Measurements from ENCODE around the gene ANKLE1.

Gene ANKLE1

DNA sequence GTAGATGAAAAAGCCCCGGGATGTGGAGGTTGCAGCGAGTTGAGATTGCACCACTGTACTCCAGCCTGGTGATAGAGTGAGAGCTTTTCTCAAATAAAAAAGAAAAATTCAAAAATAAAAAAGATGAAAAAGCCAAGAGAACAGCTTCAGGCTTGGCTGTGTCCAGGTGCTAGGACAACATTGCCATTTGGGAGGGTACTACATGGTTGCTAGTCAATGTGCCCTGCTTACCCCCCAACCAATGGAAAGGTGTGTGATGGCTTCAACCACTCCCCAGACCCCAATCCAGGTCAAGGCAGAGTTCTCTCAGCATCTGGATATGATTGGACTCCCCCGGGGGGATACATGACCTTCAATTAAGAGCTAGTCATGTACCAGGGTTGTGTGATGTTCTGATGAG, 2.3 kb upstream of the ANKLE1 start:
- no peak for ATAC-seq
- TF ChIP-seq TCF4 (CRISPR knock-in tag; IDR thresholded peaks at IDR 0.05; ENCODE audit: borderline replicate concordance) (no peak), ZNF70 (CRISPR knock-in tag; IDR thresholded peaks at IDR 0.05) (no peak), PPARA (CRISPR knock-in tag; IDR thresholded peaks at IDR 0.05; ENCODE audit: borderline replicate concordance) (no peak), ZC3H10 (CRISPR knock-in tag; IDR thresholded peaks at IDR 0.05) (no peak), ISL1 (CRISPR knock-in tag; IDR thresholded peaks at IDR 0.05) (no peak), ZNF8 (CRISPR knock-in tag; IDR thresholded peaks at IDR 0.05) (no peak), TOX (CRISPR knock-in tag; IDR thresholded peaks at IDR 0.05; ENCODE audit: borderline replicate concordance) (no peak), BACH2 (CRISPR knock-in tag; IDR thresholded peaks at IDR 0.05; ENCODE audit: borderline replicate concordance) (no peak), GLIS3 (CRISPR knock-in tag; IDR thresholded peaks at IDR 0.05) (no peak)
- TF ChIP-seq, protein P1, sequence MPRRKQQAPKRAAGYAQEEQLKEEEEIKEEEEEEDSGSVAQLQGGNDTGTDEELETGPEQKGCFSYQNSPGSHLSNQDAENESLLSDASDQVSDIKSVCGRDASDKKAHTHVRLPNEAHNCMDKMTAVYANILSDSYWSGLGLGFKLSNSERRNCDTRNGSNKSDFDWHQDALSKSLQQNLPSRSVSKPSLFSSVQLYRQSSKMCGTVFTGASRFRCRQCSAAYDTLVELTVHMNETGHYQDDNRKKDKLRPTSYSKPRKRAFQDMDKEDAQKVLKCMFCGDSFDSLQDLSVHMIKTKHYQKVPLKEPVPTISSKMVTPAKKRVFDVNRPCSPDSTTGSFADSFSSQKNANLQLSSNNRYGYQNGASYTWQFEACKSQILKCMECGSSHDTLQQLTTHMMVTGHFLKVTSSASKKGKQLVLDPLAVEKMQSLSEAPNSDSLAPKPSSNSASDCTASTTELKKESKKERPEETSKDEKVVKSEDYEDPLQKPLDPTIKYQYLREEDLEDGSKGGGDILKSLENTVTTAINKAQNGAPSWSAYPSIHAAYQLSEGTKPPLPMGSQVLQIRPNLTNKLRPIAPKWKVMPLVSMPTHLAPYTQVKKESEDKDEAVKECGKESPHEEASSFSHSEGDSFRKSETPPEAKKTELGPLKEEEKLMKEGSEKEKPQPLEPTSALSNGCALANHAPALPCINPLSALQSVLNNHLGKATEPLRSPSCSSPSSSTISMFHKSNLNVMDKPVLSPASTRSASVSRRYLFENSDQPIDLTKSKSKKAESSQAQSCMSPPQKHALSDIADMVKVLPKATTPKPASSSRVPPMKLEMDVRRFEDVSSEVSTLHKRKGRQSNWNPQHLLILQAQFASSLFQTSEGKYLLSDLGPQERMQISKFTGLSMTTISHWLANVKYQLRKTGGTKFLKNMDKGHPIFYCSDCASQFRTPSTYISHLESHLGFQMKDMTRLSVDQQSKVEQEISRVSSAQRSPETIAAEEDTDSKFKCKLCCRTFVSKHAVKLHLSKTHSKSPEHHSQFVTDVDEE (CRISPR knock-in tag; IDR thresholded peaks at IDR 0.05): no peak

DNA sequence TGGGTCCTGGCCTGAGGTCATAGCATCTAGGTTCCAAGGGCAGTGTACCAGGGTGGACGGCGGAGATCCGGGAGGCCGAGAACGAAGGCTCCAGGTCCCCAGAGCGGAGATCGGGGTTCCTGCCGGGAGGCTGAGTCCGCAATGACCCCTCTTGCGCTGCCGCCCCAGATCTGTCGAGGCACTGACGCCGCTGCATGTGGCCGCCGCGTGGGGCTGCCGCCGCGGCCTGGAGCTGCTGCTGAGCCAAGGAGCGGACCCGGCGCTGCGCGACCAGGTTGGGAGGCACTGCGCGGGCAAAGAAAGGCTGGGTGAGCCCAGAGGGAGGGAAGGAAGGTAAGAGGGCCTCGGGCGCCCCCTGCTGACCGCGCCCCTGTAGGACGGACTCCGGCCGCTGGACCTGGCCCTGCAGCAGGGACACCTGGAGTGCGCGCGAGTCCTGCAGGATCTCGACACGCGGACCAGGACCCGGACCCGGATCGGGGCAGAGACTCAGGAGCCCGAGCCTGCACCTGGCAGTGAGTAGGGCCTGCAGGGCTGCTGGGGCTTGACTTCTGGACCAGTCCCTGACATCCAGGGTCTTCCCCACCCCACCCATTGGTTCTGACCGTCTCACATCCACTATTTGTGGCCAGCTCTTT, 906 bp downstream of the ANKLE1 start:
- TF ChIP-seq OSR1 (CRISPR knock-in tag; IDR thresholded peaks at IDR 0.05) (no peak), ESRRG (CRISPR knock-in tag; IDR thresholded peaks at IDR 0.05) (no peak), ZC3H10 (CRISPR knock-in tag; IDR thresholded peaks at IDR 0.05) (no peak), ZNF8 (CRISPR knock-in tag; IDR thresholded peaks at IDR 0.05) (no peak)
- TF ChIP-seq, protein P2, sequence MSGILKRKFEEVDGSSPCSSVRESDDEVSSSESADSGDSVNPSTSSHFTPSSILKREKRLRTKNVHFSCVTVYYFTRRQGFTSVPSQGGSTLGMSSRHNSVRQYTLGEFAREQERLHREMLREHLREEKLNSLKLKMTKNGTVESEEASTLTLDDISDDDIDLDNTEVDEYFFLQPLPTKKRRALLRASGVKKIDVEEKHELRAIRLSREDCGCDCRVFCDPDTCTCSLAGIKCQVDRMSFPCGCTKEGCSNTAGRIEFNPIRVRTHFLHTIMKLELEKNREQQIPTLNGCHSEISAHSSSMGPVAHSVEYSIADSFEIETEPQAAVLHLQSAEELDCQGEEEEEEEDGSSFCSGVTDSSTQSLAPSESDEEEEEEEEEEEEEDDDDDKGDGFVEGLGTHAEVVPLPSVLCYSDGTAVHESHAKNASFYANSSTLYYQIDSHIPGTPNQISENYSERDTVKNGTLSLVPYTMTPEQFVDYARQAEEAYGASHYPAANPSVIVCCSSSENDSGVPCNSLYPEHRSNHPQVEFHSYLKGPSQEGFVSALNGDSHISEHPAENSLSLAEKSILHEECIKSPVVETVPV (CRISPR knock-in tag; IDR thresholded peaks at IDR 0.05): no peak
- ATAC-seq: peak; percentile 95

DNA sequence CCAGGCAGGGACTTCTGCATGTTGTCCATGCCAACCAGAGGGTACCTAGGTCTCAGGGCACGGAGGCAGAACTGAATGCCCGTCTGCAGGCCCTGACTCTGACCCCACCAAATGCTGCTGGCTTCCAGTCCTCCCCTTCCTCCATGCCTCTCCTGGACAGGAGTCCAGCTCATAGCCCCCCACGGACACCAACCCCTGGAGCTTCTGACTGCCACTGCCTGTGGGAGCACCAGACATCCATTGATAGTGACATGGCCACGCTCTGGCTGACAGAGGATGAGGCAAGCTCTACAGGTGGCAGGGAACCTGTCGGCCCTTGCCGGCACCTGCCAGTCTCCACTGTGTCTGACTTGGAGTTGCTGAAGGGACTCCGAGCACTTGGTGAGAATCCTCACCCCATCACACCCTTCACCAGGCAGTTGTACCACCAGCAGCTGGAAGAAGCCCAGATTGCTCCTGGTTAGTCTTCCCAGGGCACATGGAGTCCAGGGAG, 1.8 kb downstream of the ANKLE1 start:
- TF ChIP-seq, protein P3, sequence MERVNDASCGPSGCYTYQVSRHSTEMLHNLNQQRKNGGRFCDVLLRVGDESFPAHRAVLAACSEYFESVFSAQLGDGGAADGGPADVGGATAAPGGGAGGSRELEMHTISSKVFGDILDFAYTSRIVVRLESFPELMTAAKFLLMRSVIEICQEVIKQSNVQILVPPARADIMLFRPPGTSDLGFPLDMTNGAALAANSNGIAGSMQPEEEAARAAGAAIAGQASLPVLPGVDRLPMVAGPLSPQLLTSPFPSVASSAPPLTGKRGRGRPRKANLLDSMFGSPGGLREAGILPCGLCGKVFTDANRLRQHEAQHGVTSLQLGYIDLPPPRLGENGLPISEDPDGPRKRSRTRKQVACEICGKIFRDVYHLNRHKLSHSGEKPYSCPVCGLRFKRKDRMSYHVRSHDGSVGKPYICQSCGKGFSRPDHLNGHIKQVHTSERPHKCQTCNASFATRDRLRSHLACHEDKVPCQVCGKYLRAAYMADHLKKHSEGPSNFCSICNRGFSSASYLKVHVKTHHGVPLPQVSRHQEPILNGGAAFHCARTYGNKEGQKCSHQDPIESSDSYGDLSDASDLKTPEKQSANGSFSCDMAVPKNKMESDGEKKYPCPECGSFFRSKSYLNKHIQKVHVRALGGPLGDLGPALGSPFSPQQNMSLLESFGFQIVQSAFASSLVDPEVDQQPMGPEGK (CRISPR knock-in tag; IDR thresholded peaks at IDR 0.05; ENCODE audit: borderline replicate concordance): no peak
- TF ChIP-seq ZC3H10 (CRISPR knock-in tag; IDR thresholded peaks at IDR 0.05) (no peak), GLIS3 (CRISPR knock-in tag; IDR thresholded peaks at IDR 0.05) (no peak), TCF4 (CRISPR knock-in tag; IDR thresholded peaks at IDR 0.05; ENCODE audit: borderline replicate concordance) (no peak), ZFP3 (CRISPR knock-in tag; IDR thresholded peaks at IDR 0.05) (no peak), CSDC2 (CRISPR knock-in tag; IDR thresholded peaks at IDR 0.05) (no peak), ZFP30 (CRISPR knock-in tag; IDR thresholded peaks at IDR 0.05) (no peak), ZNF8 (CRISPR knock-in tag; IDR thresholded peaks at IDR 0.05) (no peak), PPARA (CRISPR knock-in tag; IDR thresholded peaks at IDR 0.05; ENCODE audit: borderline replicate concordance) (no peak), TOX (CRISPR knock-in tag; IDR thresholded peaks at IDR 0.05; ENCODE audit: borderline replicate concordance) (no peak)
- TF ChIP-seq, protein P2 (CRISPR knock-in tag; IDR thresholded peaks at IDR 0.05): no peak
- TF ChIP-seq, protein P4, sequence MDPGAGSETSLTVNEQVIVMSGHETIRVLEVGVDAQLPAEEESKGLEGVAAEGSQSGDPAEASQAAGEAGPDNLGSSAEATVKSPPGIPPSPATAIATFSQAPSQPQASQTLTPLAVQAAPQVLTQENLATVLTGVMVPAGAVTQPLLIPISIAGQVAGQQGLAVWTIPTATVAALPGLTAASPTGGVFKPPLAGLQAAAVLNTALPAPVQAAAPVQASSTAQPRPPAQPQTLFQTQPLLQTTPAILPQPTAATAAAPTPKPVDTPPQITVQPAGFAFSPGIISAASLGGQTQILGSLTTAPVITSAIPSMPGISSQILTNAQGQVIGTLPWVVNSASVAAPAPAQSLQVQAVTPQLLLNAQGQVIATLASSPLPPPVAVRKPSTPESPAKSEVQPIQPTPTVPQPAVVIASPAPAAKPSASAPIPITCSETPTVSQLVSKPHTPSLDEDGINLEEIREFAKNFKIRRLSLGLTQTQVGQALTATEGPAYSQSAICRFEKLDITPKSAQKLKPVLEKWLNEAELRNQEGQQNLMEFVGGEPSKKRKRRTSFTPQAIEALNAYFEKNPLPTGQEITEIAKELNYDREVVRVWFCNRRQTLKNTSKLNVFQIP (CRISPR knock-in tag; IDR thresholded peaks at IDR 0.05; ENCODE audit: borderline replicate concordance, low read depth): no peak

More for the DNA sequence above, 1.8 kb downstream of the ANKLE1 start:
- ATAC-seq: no peak
